Glutamatergic neuron (in vitro differentiated cells): ENCODE measurements around the gene SAMD4A. TPM values are rescaled to one million over a fixed set of nuclear protein-coding genes. Genes with fewer than 3 reads are reported as not detected.

Source experiments
- DNase-seq: peaks from one replicate; pipeline ENCODE4 v3.0.0; 2022
- H3K27ac Mint-ChIP-seq: one replicate; pipeline ENCODE4 v1.8.0; 2020; ENCODE audit warnings: mild to moderate bottlenecking, mixed read lengths, inconsistent platforms; ENCODE audit not compliant: unreplicated experiment
- H3K27me3 Mint-ChIP-seq: one replicate; pipeline ENCODE4 v1.8.0; 2020; ENCODE audit warnings: mild to moderate bottlenecking, moderate library complexity, mixed read lengths, inconsistent platforms; ENCODE audit not compliant: unreplicated experiment
- H3K36me3 Mint-ChIP-seq: one replicate; pipeline ENCODE4 v1.8.0; 2020; ENCODE audit warnings: mild to moderate bottlenecking, mixed read lengths, inconsistent platforms; ENCODE audit not compliant: unreplicated experiment
- H3K4me1 Mint-ChIP-seq: one replicate; pipeline ENCODE4 v1.8.0; 2020; ENCODE audit warnings: mild to moderate bottlenecking, low read depth, mixed read lengths, inconsistent platforms; ENCODE audit not compliant: unreplicated experiment
- H3K4me3 Mint-ChIP-seq: one replicate; pipeline ENCODE4 v1.8.0; 2020; ENCODE audit warnings: mild to moderate bottlenecking, mixed read lengths, inconsistent platforms; ENCODE audit not compliant: unreplicated experiment
- H3K9me3 Mint-ChIP-seq: one replicate; pipeline ENCODE4 v1.8.0; 2020; ENCODE audit warnings: mild to moderate bottlenecking, moderate library complexity, mixed read lengths, inconsistent platforms; ENCODE audit not compliant: unreplicated experiment
- CTCF ChIP-seq: fragments of 200-600 bp; sonication (generic); IDR thresholded peaks from one replicate; pipeline ENCODE4 v1.5.0; 2021; ENCODE audit not compliant: partially characterized antibody, unreplicated experiment
- total RNA-seq: library from RNA; stranded (reverse); fragmentation: NEBNext Ultra II Directional; extraction: Animal tissue kit (Norgen Biotek cat#: 25700); gene quantifications from one replicate; pipeline ENCODE4 v1.2.1, GENCODE V29; 2021; ENCODE audit not compliant: unreplicated experiment

Gene SAMD4A
- total RNA-seq, 1 donor from 2014 or later, result 0.56 TPM

GRCh38 chr14:54724676-54725325 lies 157.9 kb downstream of the SAMD4A start:
- Mint-ChIP-seq H3K4me1 (no peaks in the 10 kb centered on the region), H3K9me3 (no peaks in the 10 kb centered on the region), H3K27me3 (no peaks in the 10 kb centered on the region), H3K36me3 (no peaks in the 10 kb centered on the region), H3K27ac (no peak overlapping the region), H3K4me3 (no peak overlapping the region)
- no peak for DNase-seq
- TF ChIP-seq CTCF, result no peak

- no peak for DNase-seq
- H3K4me3 Mint-ChIP-seq, result no peak overlapping the region
- no peaks in the 10 kb centered on the region for H3K27me3 Mint-ChIP-seq
- no peaks in the 10 kb centered on the region for H3K9me3 Mint-ChIP-seq
- no peak for TF ChIP-seq CTCF
- H3K4me1 Mint-ChIP-seq, result no peaks in the 10 kb centered on the region
- H3K27ac Mint-ChIP-seq, result no peak overlapping the region
- no peaks in the 10 kb centered on the region for H3K36me3 Mint-ChIP-seq
These were observed 159.1 kb downstream of the SAMD4A start for GRCh38 chr14:54725998-54726397.

- no peak for TF ChIP-seq CTCF
- no peak for DNase-seq
- no peak overlapping the region for H3K4me3 Mint-ChIP-seq
- H3K4me1 Mint-ChIP-seq, result no peaks in the 10 kb centered on the region
- H3K27ac Mint-ChIP-seq, result no peak overlapping the region
- H3K9me3 Mint-ChIP-seq, result no peaks in the 10 kb centered on the region
- no peaks in the 10 kb centered on the region for H3K36me3 Mint-ChIP-seq
- H3K27me3 Mint-ChIP-seq, result no peaks in the 10 kb centered on the region
These were observed 161.0 kb downstream of the SAMD4A start for GRCh38 chr14:54727929-54728328.

GRCh38 chr14:54728700-54729527 lies 162.0 kb downstream of the SAMD4A start:
- no peak for DNase-seq
- no peak for TF ChIP-seq CTCF
- H3K27me3 Mint-ChIP-seq, result no peaks in the 10 kb centered on the region
- no peak overlapping the region for H3K4me3 Mint-ChIP-seq
- H3K4me1 Mint-ChIP-seq, result no peaks in the 10 kb centered on the region
- H3K9me3 Mint-ChIP-seq, result no peaks in the 10 kb centered on the region
- no peaks in the 10 kb centered on the region for H3K36me3 Mint-ChIP-seq
- no peak overlapping the region for H3K27ac Mint-ChIP-seq
